Erythroblast (primary cell): Measurements from ENCODE around the gene DGKH.

Source experiments
- GATA1 ChIP-seq: IDR thresholded peaks from 2 replicates; pipeline ENCODE4 v1.6.1; 2011; ENCODE audit warnings: low read depth, mild to moderate bottlenecking, control low read depth, low read length, moderate library complexity
- POLR2A ChIP-seq: IDR thresholded peaks from 2 replicates; pipeline ENCODE4 v1.6.1; 2011; ENCODE audit warnings: mild to moderate bottlenecking, low read length

DNA sequence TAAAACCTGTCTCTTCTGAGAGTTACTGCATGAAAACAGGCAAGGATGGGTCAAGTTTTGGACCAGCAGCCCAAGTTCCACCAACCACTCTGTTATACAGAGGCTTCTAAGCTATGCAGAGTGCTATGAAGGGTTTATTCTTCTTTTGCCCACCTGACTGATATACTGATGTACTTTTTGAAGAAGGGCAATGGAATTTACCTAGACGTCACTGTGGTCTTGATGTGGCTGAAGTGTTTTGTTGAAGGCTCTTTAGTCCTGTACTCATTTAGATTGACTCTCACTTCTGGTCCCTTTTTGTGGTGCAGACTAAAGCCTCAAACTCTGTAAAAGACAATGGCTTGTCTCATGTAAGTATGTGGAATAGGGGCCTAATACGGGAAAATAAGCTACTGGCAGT, 92.0 kb downstream of the DGKH start:
- TF ChIP-seq POLR2A (no peak), GATA1 (no peak)
